ENCODE results near the gene ST7L. TPM values are rescaled to one million over a fixed set of nuclear protein-coding genes. Genes with fewer than 3 reads are reported as not detected.

ST7L gene
- polyA plus RNA-seq, 1 donor (not counting 4 experiments of a cell fraction or from before 2014, with no cell fraction given): 13.4 TPM

DNA sequence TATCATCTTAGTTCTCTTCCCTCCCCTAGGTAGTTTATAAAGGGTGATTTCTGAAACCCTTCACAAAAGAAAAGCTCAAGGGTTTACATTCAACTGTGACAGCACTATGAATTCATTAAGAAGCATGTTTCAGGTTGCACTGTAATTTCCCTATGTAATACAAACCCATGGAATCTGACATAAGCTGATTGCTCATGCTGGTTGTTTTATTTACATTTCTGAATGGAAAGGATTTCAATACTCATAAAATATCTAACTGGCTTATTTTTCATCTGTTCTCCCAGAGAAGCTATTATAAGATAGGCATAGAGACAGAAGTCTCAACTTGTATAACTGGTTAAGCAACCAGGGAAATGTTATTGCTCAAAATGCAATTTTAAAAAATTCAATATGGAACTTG is 89.6 kb downstream of the ST7L start:
- Histone ChIP-seq H3K27ac (ENCODE audit: control insufficient read depth, insufficient read depth, low read length) (no peak overlapping the region), H3K4me3 (ENCODE audit: control insufficient read depth in 2 of 3, extremely low read depth in 1 of 3, insufficient read depth in 2 of 3, low read depth in 1 of 3, low read length in 3 of 3) (no peak overlapping the region), H3K36me3 (ENCODE audit: control insufficient read depth in 2 of 2, extremely low read depth in 1 of 2, insufficient read depth in 2 of 2, low read length in 2 of 2) (peaks cover 4 to 10% of the 10 kb centered on the region in 2 experiments), H2AFZ (ENCODE audit: control insufficient read depth, low read length) (no peak overlapping the region), H4K20me1 (ENCODE audit: control insufficient read depth, extremely low read depth, insufficient read depth, low read length) (no peaks in the 10 kb centered on the region), H3K4me2 (ENCODE audit: control insufficient read depth, extremely low read depth, insufficient read depth, low read depth, low read length) (no peak overlapping the region), H3K9me1 (ENCODE audit: control insufficient read depth, extremely low read depth, insufficient read depth, low read length) (no peaks in the 10 kb centered on the region), H3K9ac (ENCODE audit: control insufficient read depth, extremely low read depth, insufficient read depth, low read length) (no peak overlapping the region), H3K4me1 (ENCODE audit: control insufficient read depth, extremely low read depth, insufficient read depth, low read length) (no peaks in the 10 kb centered on the region), H3K27me3 (ENCODE audit: control insufficient read depth, extremely low read depth, insufficient read depth, low read length) (no peaks in the 10 kb centered on the region), H3K79me2 (ENCODE audit: control insufficient read depth, insufficient read depth, low read length) (no peaks in the 10 kb centered on the region), H3K9me3 (ENCODE audit: control insufficient read depth, low read depth, low read length) (no peaks in the 10 kb centered on the region)
- dilution Hi-C loops (cut with MboI; ENCODE audit: extremely low pct_ligation_motif_present, low sequenced_read_pairs): no loop called here
- DNase-seq (ENCODE audit: low read depth, low spot score): no peak
- FAIRE-seq: no peak
- TF ChIP-seq CTCF (optimal IDR thresholded peaks at IDR 0.05 in 1 of 3, IDR thresholded peaks at IDR 0.05 in 1 of 3, conservative IDR thresholded peaks at IDR 0.05 in 1 of 3; ENCODE audit: extremely low read depth in 1 of 3, insufficient read depth in 2 of 3, low read length in 3 of 3) (no peak), EZH2 (IDR thresholded peaks at IDR 0.05; ENCODE audit: low read length) (no peak)

DNA sequence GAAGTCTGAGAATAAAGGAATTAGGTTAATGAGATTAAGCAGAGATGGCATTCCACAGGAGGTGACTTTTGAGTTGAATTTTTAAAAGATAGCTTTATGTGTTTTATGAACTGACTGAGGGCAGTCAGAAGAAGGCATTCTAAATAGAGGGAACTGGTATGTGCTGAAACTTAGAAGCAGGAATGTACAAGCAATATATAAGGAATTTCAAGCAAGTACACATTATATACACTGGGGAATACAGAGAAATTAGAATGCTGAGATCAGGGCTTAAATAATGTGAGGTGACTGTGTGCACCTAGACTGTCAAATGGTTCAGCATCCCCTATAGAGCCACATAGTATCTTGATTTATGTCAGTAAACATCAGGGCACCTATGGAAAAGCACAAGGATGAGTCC is 90.9 kb downstream of the ST7L start:
- no peak for DNase-seq (ENCODE audit: low read depth, low spot score)
- no peak overlapping the region for H3K9ac ChIP-seq (ENCODE audit: control insufficient read depth, extremely low read depth, insufficient read depth, low read length)
- H3K36me3 ChIP-seq (ENCODE audit: control insufficient read depth in 2 of 2, extremely low read depth in 1 of 2, insufficient read depth in 2 of 2, low read length in 2 of 2): peaks cover 4 to 10% of the 10 kb centered on the region in 2 experiments
- FAIRE-seq: no peak
- H3K4me2 ChIP-seq (ENCODE audit: control insufficient read depth, extremely low read depth, insufficient read depth, low read depth, low read length): no peak overlapping the region
- no peaks in the 10 kb centered on the region for H3K9me1 ChIP-seq (ENCODE audit: control insufficient read depth, extremely low read depth, insufficient read depth, low read length)
- TF ChIP-seq EZH2 (IDR thresholded peaks at IDR 0.05; ENCODE audit: low read length) (no peak), CTCF (optimal IDR thresholded peaks at IDR 0.05 in 1 of 3, IDR thresholded peaks at IDR 0.05 in 1 of 3, conservative IDR thresholded peaks at IDR 0.05 in 1 of 3; ENCODE audit: extremely low read depth in 1 of 3, insufficient read depth in 2 of 3, low read length in 3 of 3) (no peak)
- H3K9me3 ChIP-seq (ENCODE audit: control insufficient read depth, low read depth, low read length): no peaks in the 10 kb centered on the region
- H3K79me2 ChIP-seq (ENCODE audit: control insufficient read depth, insufficient read depth, low read length): no peaks in the 10 kb centered on the region
- H3K27ac ChIP-seq (ENCODE audit: control insufficient read depth, insufficient read depth, low read length): no peak overlapping the region
- H3K4me1 ChIP-seq (ENCODE audit: control insufficient read depth, extremely low read depth, insufficient read depth, low read length): peaks cover 2% of the 10 kb centered on the region
- no peak overlapping the region for H2AFZ ChIP-seq (ENCODE audit: control insufficient read depth, low read length)
- no peak overlapping the region for H3K4me3 ChIP-seq (ENCODE audit: control insufficient read depth in 2 of 3, extremely low read depth in 1 of 3, insufficient read depth in 2 of 3, low read depth in 1 of 3, low read length in 3 of 3)
- dilution Hi-C loops (cut with MboI; ENCODE audit: extremely low pct_ligation_motif_present, low sequenced_read_pairs): no loop called here
- H3K27me3 ChIP-seq (ENCODE audit: control insufficient read depth, extremely low read depth, insufficient read depth, low read length): no peaks in the 10 kb centered on the region
- H4K20me1 ChIP-seq (ENCODE audit: control insufficient read depth, extremely low read depth, insufficient read depth, low read length): no peaks in the 10 kb centered on the region

All from keratinocyte (primary cell).